HAP-1 (cell line): ENCODE measurements around the gene PTPRG.

ENCODE experiments used
- DNase-seq, 2 experiments: peaks; one replicate each; pipeline ENCODE4 v3.0.0-alpha.2; 2016 to 2020; ENCODE audit warnings: low spot score in 2 of 2
- H3K27me3 ChIP-seq: fragments of 250-450 bp; sonication (Bioruptor Pico); 2 replicates; pipeline ENCODE4 v1.5.1; 2020; ENCODE audit warnings: low read depth, mild to moderate bottlenecking, moderate library complexity
- H3K36me3 ChIP-seq: fragments of 250-450 bp; sonication (Bioruptor Pico); replicated peaks from 2 replicates; pipeline ENCODE4 v1.5.1; 2020; ENCODE audit warnings: mild to moderate bottlenecking
- H3K4me1 ChIP-seq: fragments of 250-450 bp; sonication (Bioruptor Pico); 2 replicates; pipeline ENCODE4 v1.5.1; 2020; ENCODE audit warnings: mild to moderate bottlenecking
- H3K4me3 ChIP-seq: fragments of 250-450 bp; sonication (Bioruptor Pico); 2 replicates; pipeline ENCODE4 v1.5.1; 2020; ENCODE audit warnings: mild to moderate bottlenecking, moderate library complexity
- H3K9me3 ChIP-seq: fragments of 250-450 bp; sonication (Bioruptor Pico); 2 replicates; pipeline ENCODE4 v1.5.1; 2020; ENCODE audit warnings: mild to moderate bottlenecking, moderate library complexity
- in situ Hi-C: fragments of 300-500 bp; cut with MboI; formaldehyde crosslinking; loops from 3 replicates; pipeline ENCODE4 v1.14.3; 2020; ENCODE audit warnings: low sequenced_read_pairs, inconsistent platforms, mixed read lengths

PTPRG gene

GRCh38 chr3:61582287-61582686 lies 20.9 kb downstream of the PTPRG start:
- Histone ChIP-seq H3K36me3 (no peaks in the 10 kb centered on the region), H3K4me1 (no peaks in the 10 kb centered on the region; the same call in 1 of the 2 replicates), H3K4me3 (no peak overlapping the region), H3K27me3 (no peaks in the 10 kb centered on the region), H3K9me3 (no peaks in the 10 kb centered on the region)
- in situ Hi-C loops, result no loop called here
- DNase-seq, result no peak

- no peak for DNase-seq
- no peaks in the 10 kb centered on the region for H3K27me3 ChIP-seq
- H3K4me1 ChIP-seq, result no peaks in the 10 kb centered on the region; the same call in 1 of the 2 replicates
- no peaks in the 10 kb centered on the region for H3K9me3 ChIP-seq
- no peak overlapping the region for H3K4me3 ChIP-seq
- in situ Hi-C loops, result no loop called here
- no peaks in the 10 kb centered on the region for H3K36me3 ChIP-seq
These were observed 21.5 kb downstream of the PTPRG start for GRCh38 chr3:61582846-61583245.

DNA sequence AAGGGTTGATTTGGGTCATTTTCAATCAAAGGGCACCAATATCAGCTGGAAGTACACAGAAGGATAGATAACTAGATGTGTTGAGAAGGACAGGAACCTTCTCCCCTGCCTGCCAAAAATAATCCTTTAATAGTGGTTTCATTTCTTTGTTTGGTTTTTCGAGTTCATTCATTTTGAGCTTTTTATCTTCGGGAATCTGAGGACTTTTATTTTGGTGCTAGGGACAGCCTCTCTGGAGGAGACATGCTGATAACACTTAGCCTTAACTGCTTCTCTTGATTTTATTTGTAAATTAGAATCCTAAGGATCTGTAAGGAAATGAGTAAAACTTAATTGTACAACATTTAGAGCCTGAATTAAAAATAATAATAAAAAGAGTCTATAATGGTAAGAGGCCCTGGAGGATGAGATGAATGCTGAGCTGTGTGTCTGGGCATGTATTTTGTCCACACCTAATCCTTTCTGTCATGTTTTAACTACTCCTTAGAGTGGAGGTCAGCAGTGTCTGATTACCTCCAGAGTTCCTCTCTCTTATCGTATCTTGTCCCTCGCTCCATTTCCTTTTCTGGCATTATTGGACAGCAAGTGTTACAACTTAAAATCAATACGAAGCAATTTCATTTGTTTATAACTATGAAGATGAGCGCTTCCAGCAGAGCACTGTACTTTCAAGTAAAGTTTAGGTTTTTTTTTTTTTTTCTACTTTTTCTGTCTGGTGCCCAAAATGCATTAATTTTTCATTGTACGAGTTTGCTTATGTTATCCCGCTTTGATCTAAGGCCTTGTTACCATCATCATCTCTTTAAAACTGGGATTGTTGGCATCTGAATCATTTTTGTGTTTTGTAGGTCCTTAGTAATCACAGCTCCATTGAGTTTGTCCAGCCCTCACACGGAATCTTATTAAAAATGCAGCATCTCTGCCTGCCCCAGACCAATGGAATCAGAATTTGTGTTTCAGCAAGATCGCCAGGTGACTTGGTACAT lies 22.8 kb downstream of the PTPRG start:
- Histone ChIP-seq H3K27me3 (no peaks in the 10 kb centered on the region), H3K4me1 (no peaks in the 10 kb centered on the region; the same call in 1 of the 2 replicates), H3K36me3 (no peaks in the 10 kb centered on the region), H3K4me3 (no peak overlapping the region), H3K9me3 (no peaks in the 10 kb centered on the region)
- in situ Hi-C loops, result no loop called here
- DNase-seq, result no peak

- Histone ChIP-seq H3K27me3 (no peaks in the 10 kb centered on the region), H3K9me3 (no peaks in the 10 kb centered on the region), H3K36me3 (no peaks in the 10 kb centered on the region), H3K4me3 (no peak overlapping the region), H3K4me1 (no peaks in the 10 kb centered on the region; the same call in 1 of the 2 replicates)
- no peak for DNase-seq
- in situ Hi-C loops, result no loop called here
These were observed 28.5 kb downstream of the PTPRG start for GRCh38 chr3:61589856-61590255.

GRCh38 chr3:61591300-61591699 lies 29.9 kb downstream of the PTPRG start:
- Histone ChIP-seq H3K9me3 (no peaks in the 10 kb centered on the region), H3K4me1 (no peaks in the 10 kb centered on the region; the same call in 1 of the 2 replicates), H3K36me3 (no peaks in the 10 kb centered on the region), H3K4me3 (no peak overlapping the region), H3K27me3 (no peaks in the 10 kb centered on the region)
- in situ Hi-C loops, result no loop called here
- DNase-seq, result no peak

GRCh38 chr3:61593446-61594029 lies 32.2 kb downstream of the PTPRG start:
- H3K4me3 ChIP-seq, result no peak overlapping the region
- no peaks in the 10 kb centered on the region for H3K36me3 ChIP-seq
- in situ Hi-C loops, result no loop called here
- H3K9me3 ChIP-seq, result no peaks in the 10 kb centered on the region
- DNase-seq, result no peak
- H3K27me3 ChIP-seq, result no peaks in the 10 kb centered on the region
- H3K4me1 ChIP-seq, result no peaks in the 10 kb centered on the region; the same call in 1 of the 2 replicates

GRCh38 chr3:61594144-61594963 lies 33.0 kb downstream of the PTPRG start:
- Histone ChIP-seq H3K4me1 (no peaks in the 10 kb centered on the region; the same call in 1 of the 2 replicates), H3K4me3 (no peak overlapping the region), H3K27me3 (no peaks in the 10 kb centered on the region), H3K36me3 (no peaks in the 10 kb centered on the region), H3K9me3 (no peaks in the 10 kb centered on the region)
- DNase-seq, result peak in 1 of 2 experiments; percentile 12
- in situ Hi-C loops, result no loop called here

DNA sequence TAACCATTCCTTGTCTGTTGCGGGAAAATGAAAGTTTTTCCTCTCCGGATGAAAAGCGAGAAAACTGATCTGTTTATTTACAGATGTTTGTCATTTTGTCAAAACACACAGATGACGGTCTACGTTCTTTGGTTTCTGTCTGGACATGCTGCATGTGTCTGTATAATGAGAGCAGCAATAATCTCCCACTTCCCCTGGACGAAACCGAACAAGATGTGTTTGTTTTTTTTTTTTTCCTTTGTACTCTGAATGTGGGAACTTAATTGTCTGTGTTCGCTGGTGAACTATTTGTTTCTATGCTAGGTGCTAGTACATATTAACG lies 33.6 kb downstream of the PTPRG start:
- H3K4me3 ChIP-seq, result no peak overlapping the region
- no peaks in the 10 kb centered on the region for H3K27me3 ChIP-seq
- no peaks in the 10 kb centered on the region; the same call in 1 of the 2 replicates for H3K4me1 ChIP-seq
- H3K36me3 ChIP-seq, result no peaks in the 10 kb centered on the region
- no peaks in the 10 kb centered on the region for H3K9me3 ChIP-seq
- DNase-seq, result no peak
- in situ Hi-C loops, result no loop called here

DNA sequence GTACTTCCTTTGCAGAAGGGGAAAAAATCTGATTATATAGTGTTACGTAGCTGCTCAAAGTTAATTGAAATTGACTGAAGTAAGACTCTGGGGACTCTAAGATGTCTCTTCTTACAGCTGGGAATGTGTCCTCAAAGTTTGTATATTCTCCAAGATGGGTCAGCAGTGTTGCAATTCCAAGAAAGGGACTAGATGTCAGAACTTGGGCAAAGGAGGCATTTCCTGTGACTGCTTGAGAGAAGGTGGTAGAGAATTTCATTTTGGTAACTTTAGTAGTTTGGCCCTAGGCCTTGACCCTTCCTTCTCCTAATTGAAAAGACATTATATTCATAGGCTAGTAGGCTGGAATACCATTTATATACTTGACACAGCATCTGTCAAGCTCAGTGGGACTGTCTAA lies 33.9 kb downstream of the PTPRG start:
- no peak for DNase-seq
- H3K36me3 ChIP-seq, result no peaks in the 10 kb centered on the region
- H3K27me3 ChIP-seq, result no peaks in the 10 kb centered on the region
- no peaks in the 10 kb centered on the region for H3K9me3 ChIP-seq
- in situ Hi-C loops, result no loop called here
- no peak overlapping the region for H3K4me3 ChIP-seq
- no peaks in the 10 kb centered on the region; the same call in 1 of the 2 replicates for H3K4me1 ChIP-seq

- in situ Hi-C loops, result no loop called here
These were observed 34.5 kb downstream of the PTPRG start for GRCh38 chr3:61595826-61596225.

DNA sequence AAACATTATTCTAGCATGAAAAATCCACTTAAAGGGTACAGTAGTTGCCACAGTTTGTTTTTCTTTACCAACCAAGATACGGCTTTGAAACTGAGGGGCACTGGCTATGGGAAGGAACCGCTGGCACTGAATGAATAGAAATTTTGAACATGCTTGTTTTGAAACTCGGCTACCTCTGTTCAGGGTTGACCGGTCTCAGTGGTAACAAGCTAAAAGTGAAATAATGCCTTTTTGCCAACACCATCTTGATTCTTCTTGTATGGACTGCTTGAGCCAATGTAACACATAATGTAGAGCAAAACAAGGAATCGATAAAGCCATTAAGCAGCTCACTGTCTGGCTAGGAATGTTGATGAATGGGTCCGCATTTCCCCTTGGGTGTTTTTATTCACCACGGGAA lies 36.5 kb downstream of the PTPRG start:
- Histone ChIP-seq H3K9me3 (no peaks in the 10 kb centered on the region), H3K36me3 (no peaks in the 10 kb centered on the region), H3K4me3 (no peak overlapping the region), H3K27me3 (no peaks in the 10 kb centered on the region), H3K4me1 (no peaks in the 10 kb centered on the region; the same call in 1 of the 2 replicates)
- in situ Hi-C loops, result no loop called here
- no peak for DNase-seq

More at GRCh38 chr3:61595826-61596225, 34.5 kb downstream of the PTPRG start:
- H3K36me3 ChIP-seq, result no peaks in the 10 kb centered on the region
- no peak overlapping the region for H3K4me3 ChIP-seq
- no peaks in the 10 kb centered on the region for H3K27me3 ChIP-seq
- no peaks in the 10 kb centered on the region for H3K9me3 ChIP-seq
- no peak for DNase-seq
- H3K4me1 ChIP-seq, result no peaks in the 10 kb centered on the region; the same call in 1 of the 2 replicates

DNA sequence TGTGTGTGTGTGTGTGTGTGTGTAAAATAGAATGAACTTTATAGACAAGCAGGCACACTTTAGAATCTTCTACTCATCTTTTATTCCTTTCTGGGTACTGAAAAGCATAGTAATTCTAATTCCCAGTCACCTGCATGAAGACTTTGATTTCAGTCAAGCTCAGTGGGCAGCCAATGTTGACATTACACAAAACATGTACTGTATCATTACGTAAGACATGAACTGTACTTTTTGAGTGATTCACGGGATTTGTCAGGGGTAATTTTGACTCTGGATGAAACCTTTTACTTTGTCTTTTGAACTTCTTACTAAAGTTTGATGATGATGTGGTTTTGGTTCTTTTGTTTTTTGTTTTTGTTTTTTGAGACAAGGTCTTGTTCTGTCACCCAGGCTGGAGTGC lies 38.8 kb downstream of the PTPRG start:
- H3K4me1 ChIP-seq, result no peaks in the 10 kb centered on the region
- no peak overlapping the region for H3K4me3 ChIP-seq
- in situ Hi-C loops, result no loop called here
- no peaks in the 10 kb centered on the region for H3K27me3 ChIP-seq
- no peaks in the 10 kb centered on the region for H3K9me3 ChIP-seq
- no peaks in the 10 kb centered on the region for H3K36me3 ChIP-seq
- no peak for DNase-seq

DNA sequence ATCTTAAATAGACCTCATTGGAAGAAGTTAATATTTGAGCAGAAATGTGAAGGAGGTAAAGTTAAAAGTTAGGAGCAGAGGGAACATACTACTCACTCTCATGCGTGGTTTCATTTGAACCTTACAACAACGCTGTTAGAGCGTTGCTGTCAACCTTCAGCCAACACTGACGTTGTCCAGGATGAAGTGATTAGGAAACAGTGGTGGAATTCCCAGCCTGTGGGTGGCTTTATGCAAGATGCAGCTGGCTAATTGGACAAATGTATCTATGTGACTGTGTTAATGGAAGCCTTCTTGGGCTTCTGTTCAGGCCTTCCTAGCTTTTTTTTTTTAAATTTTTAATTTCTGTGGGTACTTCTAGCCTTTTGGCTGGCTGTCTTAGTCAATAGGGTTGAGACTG lies 40.5 kb downstream of the PTPRG start:
- Histone ChIP-seq H3K9me3 (no peaks in the 10 kb centered on the region), H3K36me3 (no peaks in the 10 kb centered on the region), H3K27me3 (no peaks in the 10 kb centered on the region), H3K4me3 (no peak overlapping the region), H3K4me1 (no peaks in the 10 kb centered on the region)
- in situ Hi-C loops, result no loop called here
- DNase-seq, result no peak
